ENCODE results near the gene TNS2.
"Not testable (repeated sequence)": the region's sequence is repeated elsewhere in the genome, so short reads cannot be mapped to it uniquely, and the experiment has no call there.

Gene TNS2

GRCh38 chr12:53012928-53013327 is 36.9 kb upstream of the TNS2 start:
- Histone ChIP-seq H3K9ac (ENCODE audit: low read depth, low read length) (no peak overlapping the region), H3K27me3 (ENCODE audit: control insufficient read depth, insufficient read depth, low read length) (no peaks in the 10 kb centered on the region), H3K4me1 (ENCODE audit: control insufficient read depth, insufficient read depth, low read length) (peaks cover 2% of the 10 kb centered on the region), H3K9me3 (ENCODE audit: control insufficient read depth, insufficient read depth, low read length) (no peaks in the 10 kb centered on the region), H3K36me3 (ENCODE audit: control insufficient read depth, insufficient read depth, low read length) (peaks cover 4% of the 10 kb centered on the region), H3K4me3 (ENCODE audit: low read depth, low read length) (no peak overlapping the region)

DNA sequence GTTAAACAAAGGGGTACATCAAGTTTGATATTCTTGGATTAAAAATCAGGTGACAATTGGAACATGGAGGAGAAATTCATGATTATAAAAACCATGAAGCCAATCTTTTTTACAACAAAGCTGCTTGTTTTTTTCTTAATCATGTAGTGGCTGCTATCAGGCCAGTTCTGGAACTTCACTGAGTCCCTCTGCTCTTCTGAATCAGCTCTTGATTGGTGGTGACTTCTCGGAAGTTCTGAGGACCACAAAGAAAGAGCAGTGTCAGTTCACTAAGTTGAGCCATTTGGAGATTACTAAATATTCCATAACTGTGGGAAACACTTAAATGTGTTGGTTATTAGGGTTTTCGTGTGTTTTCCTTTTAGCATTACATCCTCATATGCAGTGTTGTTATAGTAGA is 35.2 kb upstream of the TNS2 start:
- Histone ChIP-seq H3K36me3 (ENCODE audit: control insufficient read depth, insufficient read depth, low read length) (peaks cover 13% of the 10 kb centered on the region), H3K9ac (ENCODE audit: low read depth, low read length) (no peak overlapping the region)

GRCh38 chr12:53025250-53025649 is 24.6 kb upstream of the TNS2 start:
- no peak overlapping the region for H3K4me3 ChIP-seq (ENCODE audit: low read depth, low read length)
- peaks cover 46% of the 10 kb centered on the region for H3K36me3 ChIP-seq (ENCODE audit: control insufficient read depth, insufficient read depth, low read length)
- no peaks in the 10 kb centered on the region for H3K4me1 ChIP-seq (ENCODE audit: control insufficient read depth, insufficient read depth, low read length)
- no peak overlapping the region for H3K9ac ChIP-seq (ENCODE audit: low read depth, low read length)
- H3K27me3 ChIP-seq (ENCODE audit: control insufficient read depth, insufficient read depth, low read length), result no peaks in the 10 kb centered on the region
- no peaks in the 10 kb centered on the region for H3K9me3 ChIP-seq (ENCODE audit: control insufficient read depth, insufficient read depth, low read length)

More for the DNA sequence above, 35.2 kb upstream of the TNS2 start:
- Histone ChIP-seq H3K4me1 (ENCODE audit: control insufficient read depth, insufficient read depth, low read length) (no peaks in the 10 kb centered on the region), H3K27me3 (ENCODE audit: control insufficient read depth, insufficient read depth, low read length) (no peaks in the 10 kb centered on the region), H3K9me3 (ENCODE audit: control insufficient read depth, insufficient read depth, low read length) (no peaks in the 10 kb centered on the region), H3K4me3 (ENCODE audit: low read depth, low read length) (no peak overlapping the region)

GRCh38 chr12:53027014-53027413 is 22.9 kb upstream of the TNS2 start:
- H3K4me3 ChIP-seq (ENCODE audit: low read depth, low read length); H3K4me1 ChIP-seq (ENCODE audit: control insufficient read depth, insufficient read depth, low read length); H3K9ac ChIP-seq (ENCODE audit: low read depth, low read length); H3K27me3 ChIP-seq (ENCODE audit: control insufficient read depth, insufficient read depth, low read length); H3K9me3 ChIP-seq (ENCODE audit: control insufficient read depth, insufficient read depth, low read length): not testable (repeated sequence)
- H3K36me3 ChIP-seq (ENCODE audit: control insufficient read depth, insufficient read depth, low read length), result peaks cover 46% of the 10 kb centered on the region

GRCh38 chr12:53031616-53032015 is 18.2 kb upstream of the TNS2 start:
- no peak overlapping the region for H3K9ac ChIP-seq (ENCODE audit: low read depth, low read length)
- H3K4me3 ChIP-seq (ENCODE audit: low read depth, low read length), result no peak overlapping the region
- H3K27me3 ChIP-seq (ENCODE audit: control insufficient read depth, insufficient read depth, low read length), result no peaks in the 10 kb centered on the region
- peaks cover 41% of the 10 kb centered on the region for H3K36me3 ChIP-seq (ENCODE audit: control insufficient read depth, insufficient read depth, low read length)
- no peaks in the 10 kb centered on the region for H3K9me3 ChIP-seq (ENCODE audit: control insufficient read depth, insufficient read depth, low read length)
- no peaks in the 10 kb centered on the region for H3K4me1 ChIP-seq (ENCODE audit: control insufficient read depth, insufficient read depth, low read length)

DNA sequence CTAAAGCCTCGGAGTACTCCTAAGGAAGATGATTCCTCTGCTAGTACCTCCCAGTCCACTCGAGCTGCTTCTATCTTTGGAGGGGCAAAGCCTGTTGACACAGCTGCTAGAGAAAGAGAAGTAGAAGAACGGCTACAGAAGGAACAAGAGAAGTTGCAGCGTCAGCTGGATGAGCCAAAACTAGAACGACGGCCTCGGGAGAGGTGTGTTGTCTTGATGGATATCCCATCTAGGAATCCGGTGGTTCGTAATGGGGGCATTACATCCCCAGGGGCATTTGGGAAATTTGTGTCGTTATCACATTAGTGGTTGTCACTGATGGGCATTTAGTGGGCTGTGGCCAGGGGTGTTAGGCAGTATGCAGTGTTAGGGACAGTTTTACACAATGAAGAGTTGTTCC is 16.0 kb upstream of the TNS2 start:
- not testable (repeated sequence) for H3K4me1 ChIP-seq (ENCODE audit: control insufficient read depth, insufficient read depth, low read length); H3K9ac ChIP-seq (ENCODE audit: low read depth, low read length); H3K27me3 ChIP-seq (ENCODE audit: control insufficient read depth, insufficient read depth, low read length); H3K4me3 ChIP-seq (ENCODE audit: low read depth, low read length); H3K9me3 ChIP-seq (ENCODE audit: control insufficient read depth, insufficient read depth, low read length)
- H3K36me3 ChIP-seq (ENCODE audit: control insufficient read depth, insufficient read depth, low read length), result peaks cover 47% of the 10 kb centered on the region

DNA sequence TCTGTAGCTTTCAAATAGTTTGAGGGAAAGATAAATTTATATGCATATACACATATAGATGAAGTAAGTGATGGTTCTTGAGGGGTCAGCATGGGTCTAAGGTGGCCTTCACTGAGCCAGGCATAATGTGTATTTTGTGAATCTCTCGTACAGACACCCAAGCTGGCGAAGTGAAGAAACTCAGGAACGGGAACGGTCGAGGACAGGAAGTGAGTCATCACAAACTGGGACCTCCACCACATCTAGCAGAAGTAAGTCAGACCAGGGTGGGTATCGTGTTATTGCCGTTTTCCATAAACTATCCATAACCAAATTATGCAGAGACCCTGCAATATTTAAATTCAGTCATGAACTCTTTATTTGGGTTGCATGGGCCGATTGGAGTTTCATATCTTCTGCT is 15.4 kb upstream of the TNS2 start:
- Histone ChIP-seq H3K9ac (ENCODE audit: low read depth, low read length) (no peak overlapping the region), H3K36me3 (ENCODE audit: control insufficient read depth, insufficient read depth, low read length) (peaks cover 50% of the 10 kb centered on the region), H3K9me3 (ENCODE audit: control insufficient read depth, insufficient read depth, low read length) (no peaks in the 10 kb centered on the region), H3K4me1 (ENCODE audit: control insufficient read depth, insufficient read depth, low read length) (no peaks in the 10 kb centered on the region), H3K27me3 (ENCODE audit: control insufficient read depth, insufficient read depth, low read length) (no peaks in the 10 kb centered on the region), H3K4me3 (ENCODE audit: low read depth, low read length) (no peak overlapping the region)

- Histone ChIP-seq H3K9me3 (ENCODE audit: control insufficient read depth, insufficient read depth, low read length) (no peaks in the 10 kb centered on the region), H3K27me3 (ENCODE audit: control insufficient read depth, insufficient read depth, low read length) (no peaks in the 10 kb centered on the region), H3K4me3 (ENCODE audit: low read depth, low read length) (no peak overlapping the region), H3K4me1 (ENCODE audit: control insufficient read depth, insufficient read depth, low read length) (no peaks in the 10 kb centered on the region), H3K9ac (ENCODE audit: low read depth, low read length) (no peak overlapping the region), H3K36me3 (ENCODE audit: control insufficient read depth, insufficient read depth, low read length) (peaks cover 45% of the 10 kb centered on the region)
Measured at GRCh38 chr12:53036802-53037201, 13.1 kb upstream of the TNS2 start.

DNA sequence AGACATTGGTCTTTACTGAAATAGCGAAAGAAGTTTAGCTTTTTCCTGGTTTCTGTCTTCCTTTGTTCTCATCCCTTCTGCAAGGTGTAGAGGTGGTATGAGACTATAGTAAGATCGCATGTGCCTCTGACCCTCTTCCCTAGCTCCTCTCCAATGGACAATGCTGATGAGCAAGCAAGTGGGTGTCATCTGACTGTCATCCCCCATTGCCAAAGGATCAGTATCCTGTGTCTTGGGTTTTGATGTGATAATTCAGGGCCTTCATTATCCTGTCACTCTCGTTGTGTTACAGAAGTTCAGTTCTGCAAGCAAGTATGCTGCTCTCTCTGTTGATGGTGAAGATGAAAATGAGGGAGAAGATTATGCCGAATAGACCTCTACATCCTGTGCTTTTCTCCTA is 10.0 kb upstream of the TNS2 start:
- Histone ChIP-seq H3K36me3 (ENCODE audit: control insufficient read depth, insufficient read depth, low read length) (peaks cover 33% of the 10 kb centered on the region), H3K4me1 (ENCODE audit: control insufficient read depth, insufficient read depth, low read length) (peaks cover 19% of the 10 kb centered on the region), H3K9me3 (ENCODE audit: control insufficient read depth, insufficient read depth, low read length) (no peaks in the 10 kb centered on the region), H3K9ac (ENCODE audit: low read depth, low read length) (no peak overlapping the region), H3K4me3 (ENCODE audit: low read depth, low read length) (no peak overlapping the region), H3K27me3 (ENCODE audit: control insufficient read depth, insufficient read depth, low read length) (peaks cover 5% of the 10 kb centered on the region)

DNA sequence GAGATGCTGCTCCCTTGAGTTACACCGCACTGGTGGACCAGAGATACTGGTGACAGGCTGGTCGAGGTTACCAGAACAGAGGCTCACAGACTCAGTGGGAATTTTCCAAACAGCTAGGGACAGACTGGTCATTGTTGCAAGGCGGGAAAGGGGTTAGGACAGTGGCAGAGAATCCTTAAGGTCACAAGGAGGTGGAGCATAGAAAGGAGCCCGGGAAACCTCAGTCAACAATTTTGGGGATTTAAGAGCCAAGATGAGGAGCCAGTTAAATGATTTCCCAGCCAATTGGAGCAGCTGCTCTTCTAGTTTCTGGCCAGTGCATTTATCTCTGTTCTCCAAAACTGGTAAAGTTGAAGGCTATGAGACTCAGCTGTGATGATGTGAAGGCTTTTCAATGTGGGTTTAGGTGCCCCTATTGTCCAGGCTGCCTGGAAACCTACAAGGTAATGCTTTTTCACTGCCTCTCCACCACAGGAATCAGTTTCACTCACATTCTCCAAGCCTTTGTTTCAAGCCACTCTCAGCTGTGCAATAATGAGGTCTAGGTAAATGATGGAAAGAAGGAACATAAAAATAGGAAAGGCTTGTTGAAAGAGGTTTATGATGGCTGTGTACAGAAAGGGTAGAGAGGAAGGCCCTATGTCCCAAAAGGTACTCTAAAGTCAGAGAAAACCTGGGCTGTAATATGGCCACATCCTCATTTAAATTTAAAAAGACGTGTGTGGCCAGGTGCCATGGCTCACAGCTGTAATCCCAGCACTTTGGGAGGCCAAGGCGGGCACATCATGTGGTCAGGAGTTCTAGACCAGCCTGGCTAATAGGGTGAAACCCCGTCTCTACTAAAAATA is 7.0 kb upstream of the TNS2 start:
- Histone ChIP-seq H3K4me1 (ENCODE audit: control insufficient read depth, insufficient read depth, low read length) (peaks cover 29% of the 10 kb centered on the region), H3K36me3 (ENCODE audit: control insufficient read depth, insufficient read depth, low read length) (peaks cover 17% of the 10 kb centered on the region), H3K9me3 (ENCODE audit: control insufficient read depth, insufficient read depth, low read length) (no peaks in the 10 kb centered on the region), H3K27me3 (ENCODE audit: control insufficient read depth, insufficient read depth, low read length) (peaks cover 16% of the 10 kb centered on the region), H3K4me3 (ENCODE audit: low read depth, low read length) (no peak overlapping the region), H3K9ac (ENCODE audit: low read depth, low read length) (no peak overlapping the region)

- Histone ChIP-seq H3K9me3 (ENCODE audit: control insufficient read depth, insufficient read depth, low read length) (no peaks in the 10 kb centered on the region), H3K4me1 (ENCODE audit: control insufficient read depth, insufficient read depth, low read length) (peaks cover 40% of the 10 kb centered on the region), H3K4me3 (ENCODE audit: low read depth, low read length) (peak overlapping the region; percentile 5), H3K27me3 (ENCODE audit: control insufficient read depth, insufficient read depth, low read length) (peaks cover 18% of the 10 kb centered on the region), H3K9ac (ENCODE audit: low read depth, low read length) (no peak overlapping the region), H3K36me3 (ENCODE audit: control insufficient read depth, insufficient read depth, low read length) (peaks cover 6% of the 10 kb centered on the region)
Measured at GRCh38 chr12:53044052-53044581, 5.7 kb upstream of the TNS2 start.
